GM12865 (cell line): Measurements from ENCODE around the gene ANAPC2.
A peak's percentile ranks its signal among the peaks of the same experiment; 100 is the strongest.

Experiments
- DNase-seq: peaks from one replicate; pipeline ENCODE4 v3.0.0; 2010; ENCODE audit warnings: low read depth
- H3K4me3 ChIP-seq: 2 replicates; pipeline ENCODE4 v1.5.1; 2011; ENCODE audit warnings: mild to moderate bottlenecking, low read depth, low read length, control low read depth
- CTCF ChIP-seq: IDR thresholded peaks from 2 replicates; pipeline ENCODE4 v1.5.1; 2011; ENCODE audit warnings: low read length, control low read depth, low read depth, inconsistent platforms; ENCODE audit not compliant: insufficient read depth; ENCODE audit errors: missing control alignments

Gene ANAPC2

GRCh38 chr9:137226338-137227053 is 38.1 kb upstream of the ANAPC2 start:
- no peak overlapping the region for H3K4me3 ChIP-seq
- TF ChIP-seq CTCF = no peak
- DNase-seq = no peak

GRCh38 chr9:137225699-137226331 is 37.5 kb upstream of the ANAPC2 start:
- no peak for DNase-seq
- no peak for TF ChIP-seq CTCF
- H3K4me3 ChIP-seq = no peak overlapping the region

GRCh38 chr9:137224830-137225694 is 36.7 kb upstream of the ANAPC2 start, which contains the start of gene CYSRT1:
TSS of gene CYSRT1 (plus strand) at chr9:137225174. CDS start at chr9:137225622, 448 bp downstream.
- H3K4me3 ChIP-seq = peak within 1 kb of the TSS; percentile 92
- DNase-seq = no peak
- no peak for TF ChIP-seq CTCF

- peak overlapping the region; percentile 92 for H3K4me3 ChIP-seq
- peak; percentile 99 for DNase-seq
- no peak for TF ChIP-seq CTCF
Measured at GRCh38 chr9:137223078-137223970, 35.0 kb upstream of the ANAPC2 start.

GRCh38 chr9:137222190-137223077 is 34.1 kb upstream of the ANAPC2 start, which contains the start of gene RNF208:
TSS of gene RNF208 (minus strand) at chr9:137222240. CDS start at chr9:137221212, 1,028 bp downstream.
- DNase-seq = no peak
- peak within 1 kb of the TSS; percentile 76 for H3K4me3 ChIP-seq
- TF ChIP-seq CTCF = no peak
